Anterior cingulate cortex (tissue), 58 donors: ENCODE data around the gene POR.
A peak's percentile ranks its signal among the peaks of the same experiment; 100 is the strongest.

Experiments
- DNase-seq, 58 donors: peaks; one replicate each; lab custom pipeline; 2025; lab: John Stamatoyannopoulos, UW

Gene POR

GRCh38 chr7:75946207-75946855, 31.4 kb downstream of the POR start:
- no peak for DNase-seq

- no peak for DNase-seq
Measured at GRCh38 chr7:75948179-75948578, 33.2 kb downstream of the POR start.

- DNase-seq = no peak
Measured at GRCh38 chr7:75950111-75950681, 35.2 kb downstream of the POR start.

GRCh38 chr7:75951506-75951905, 36.6 kb downstream of the POR start:
- peak in 2 of 58 donors; percentile 15 to 18 for DNase-seq

GRCh38 chr7:75953431-75953830, 38.5 kb downstream of the POR start:
- DNase-seq = no peak

GRCh38 chr7:75953931-75954330, 39.0 kb downstream of the POR start:
- DNase-seq = no peak

GRCh38 chr7:75955331-75955955, 40.5 kb downstream of the POR start:
- no peak for DNase-seq

- DNase-seq = no peak
Measured at GRCh38 chr7:75957021-75957736, 42.2 kb downstream of the POR start.

- DNase-seq = no peak
Measured at GRCh38 chr7:75958802-75959543, 44.0 kb downstream of the POR start.

- DNase-seq = no peak
Measured at GRCh38 chr7:75960372-75960771, 45.4 kb downstream of the POR start.

- DNase-seq = no peak
Measured at GRCh38 chr7:75961218-75961617, 46.3 kb downstream of the POR start.

- DNase-seq = peak in 2 of 58 donors; percentile 32 to 39
Measured at GRCh38 chr7:75962607-75963380, 47.8 kb downstream of the POR start.

GRCh38 chr7:75963381-75963995, 48.5 kb downstream of the POR start:
- no peak for DNase-seq

GRCh38 chr7:75965617-75966016, 50.7 kb downstream of the POR start:
- DNase-seq = no peak

GRCh38 chr7:75966190-75966961, 51.4 kb downstream of the POR start:
- DNase-seq = peak in 17 of 58 donors; percentile 18 to 63 (median 37)

GRCh38 chr7:75967055-75967454, 52.1 kb downstream of the POR start:
- no peak for DNase-seq

GRCh38 chr7:75967487-75967997, 52.6 kb downstream of the POR start:
- no peak for DNase-seq

GRCh38 chr7:75968012-75968411, 53.1 kb downstream of the POR start:
- no peak for DNase-seq
